HFF-Myc (cell line): Measurements from ENCODE around the gene SLC48A1.
A peak's percentile ranks its signal among the peaks of the same experiment; 100 is the strongest.

Experiments
- DNase-seq: peaks from one replicate; pipeline ENCODE4 v3.0.0-alpha.2; 2011; ENCODE audit warnings: low read depth; ENCODE audit errors: extremely low read depth
- H3K4me3 ChIP-seq: replicated peaks from 2 replicates; pipeline ENCODE4 v1.5.1; 2011; ENCODE audit warnings: low read depth, mild to moderate bottlenecking, control low read depth, low read length
- CTCF ChIP-seq: IDR thresholded peaks from 2 replicates; pipeline ENCODE4 v1.5.1; 2012; ENCODE audit warnings: mild to moderate bottlenecking, low read depth, low read length, control low read depth; ENCODE audit errors: missing control alignments

Gene SLC48A1

GRCh38 chr12:47828976-47829482 lies 56.0 kb downstream of the SLC48A1 start:
- DNase-seq = no peak
- H3K4me3 ChIP-seq = 0 out of 2 replicates have a peak overlapping the region, but pooled peaks have one; percentile 0
- TF ChIP-seq CTCF = no peak

GRCh38 chr12:47829584-47829983 lies 56.5 kb downstream of the SLC48A1 start:
- no peak for DNase-seq
- TF ChIP-seq CTCF = no peak
- no peak overlapping the region for H3K4me3 ChIP-seq
